ENCODE data around the gene PYCR2. TPM values are rescaled to one million over a fixed set of nuclear protein-coding genes. Genes with fewer than 3 reads are reported as not detected.
A peak's percentile ranks its signal among the peaks of the same experiment; 100 is the strongest.

The PYCR2 gene
- total RNA-seq, 1 donor from 2014 or later, result 52.2 TPM

- no peak for ATAC-seq
- DNase-seq (ENCODE audit: low spot score), result no peak
- intact Hi-C loops (cut with DNase I), result no loop called here
These were observed 4.4 kb upstream of the PYCR2 start for GRCh38 chr1:225928186-225929175.

GRCh38 chr1:225926551-225927113 lies 2.6 kb upstream of the PYCR2 start:
- DNase-seq (ENCODE audit: low spot score) (no peak), ATAC-seq (no peak)
- intact Hi-C loops (cut with DNase I), result no loop called here

GRCh38 chr1:225923381-225923691 lies 714 bp downstream of the PYCR2 start:
- intact Hi-C loops (cut with DNase I), result no loop called here
- no peak for ATAC-seq
- DNase-seq (ENCODE audit: low spot score), result no peak

- DNase-seq (ENCODE audit: low spot score) (no peak), ATAC-seq (no peak)
- intact Hi-C loops (cut with DNase I), result no loop called here
These were observed 2.0 kb downstream of the PYCR2 start for GRCh38 chr1:225921734-225922709.

GRCh38 chr1:225919906-225920305 lies 4.1 kb downstream of the PYCR2 start:
- ATAC-seq, result no peak
- peak; percentile 74 for DNase-seq (ENCODE audit: low spot score)
- intact Hi-C loops (cut with DNase I), result no loop called here

GRCh38 chr1:225918280-225918679 lies 5.8 kb downstream of the PYCR2 start:
- intact Hi-C loops (cut with DNase I), result no loop called here
- ATAC-seq (no peak), DNase-seq (ENCODE audit: low spot score) (no peak)

GRCh38 chr1:225917536-225917935 lies 6.5 kb downstream of the PYCR2 start:
- intact Hi-C loops (cut with DNase I), result no loop called here
- DNase-seq (ENCODE audit: low spot score) (no peak), ATAC-seq (no peak)

GRCh38 chr1:225917101-225917500 lies 6.9 kb downstream of the PYCR2 start:
- intact Hi-C loops (cut with DNase I), result no loop called here
- DNase-seq (ENCODE audit: low spot score), result no peak

GRCh38 chr1:225915538-225915991 lies 8.5 kb downstream of the PYCR2 start:
- ATAC-seq (no peak), DNase-seq (ENCODE audit: low spot score) (no peak)
- intact Hi-C loops (cut with DNase I), result no loop called here

More at GRCh38 chr1:225917101-225917500, 6.9 kb downstream of the PYCR2 start:
- no peak for ATAC-seq

- ATAC-seq, result no peak
- no peak for DNase-seq (ENCODE audit: low spot score)
- intact Hi-C loops (cut with DNase I), result no loop called here
These were observed 9.1 kb downstream of the PYCR2 start for GRCh38 chr1:225914947-225915346.

- DNase-seq (ENCODE audit: low spot score) (no peak), ATAC-seq (no peak)
- intact Hi-C loops (cut with DNase I), result no loop called here
These were observed 9.7 kb downstream of the PYCR2 start for GRCh38 chr1:225914391-225914790.

- intact Hi-C loops (cut with DNase I), result no loop called here
- ATAC-seq (peak; percentile 92), DNase-seq (ENCODE audit: low spot score) (peak; percentile 81)
These were observed 12.6 kb downstream of the PYCR2 start for GRCh38 chr1:225911191-225912130.

- intact Hi-C loops (cut with DNase I), result no loop called here
- ATAC-seq (no peak), DNase-seq (ENCODE audit: low spot score) (no peak)
These were observed 14.6 kb downstream of the PYCR2 start for GRCh38 chr1:225909477-225909876.

GRCh38 chr1:225908773-225909172 lies 15.3 kb downstream of the PYCR2 start:
- DNase-seq (ENCODE audit: low spot score) (no peak), ATAC-seq (no peak)
- intact Hi-C loops (cut with DNase I), result no loop called here

GRCh38 chr1:225908013-225908640 lies 15.9 kb downstream of the PYCR2 start:
- ATAC-seq, result no peak
- no peak for DNase-seq (ENCODE audit: low spot score)
- intact Hi-C loops (cut with DNase I), result no loop called here

GRCh38 chr1:225907341-225907740 lies 16.7 kb downstream of the PYCR2 start:
- intact Hi-C loops (cut with DNase I), result no loop called here
- ATAC-seq, result no peak
- no peak for DNase-seq (ENCODE audit: low spot score)

GRCh38 chr1:225906467-225906866 lies 17.6 kb downstream of the PYCR2 start:
- intact Hi-C loops (cut with DNase I), result no loop called here
- ATAC-seq (no peak), DNase-seq (ENCODE audit: low spot score) (no peak)

- ATAC-seq, result no peak
- no peak for DNase-seq (ENCODE audit: low spot score)
- intact Hi-C loops (cut with DNase I), result no loop called here
These were observed 20.4 kb downstream of the PYCR2 start for GRCh38 chr1:225903623-225904022.

Data from sciatic nerve (tissue), 2 donors.